H9 (cell line): ENCODE measurements around the gene MLLT11. TPM values are rescaled to one million over a fixed set of nuclear protein-coding genes. Genes with fewer than 3 reads are reported as not detected.

Experiments
- DNase-seq: peaks from one replicate; pipeline ENCODE4 v3.0.0-alpha.2; 2017
- H2AFZ ChIP-seq: one replicate; pipeline ENCODE4 v1.6.1; 2013; ENCODE audit warnings: mild to moderate bottlenecking, low read length, control low read depth, moderate library complexity
- H2AK5ac ChIP-seq: 2 replicates; pipeline ENCODE4 v1.6.1; 2013; ENCODE audit warnings: low read length, control low read depth, mixed read lengths; ENCODE audit not compliant: insufficient read length
- H2BK120ac ChIP-seq: one replicate; pipeline ENCODE4 v1.6.1; 2013; ENCODE audit warnings: low read depth, mild to moderate bottlenecking, low read length, control low read depth, inconsistent platforms; ENCODE audit not compliant: poor library complexity, severe bottlenecking
- H2BK12ac ChIP-seq: 2 replicates; pipeline ENCODE4 v1.6.1; 2013; ENCODE audit warnings: low read length, control low read depth, mixed read lengths, low read depth; ENCODE audit not compliant: insufficient read length
- H2BK15ac ChIP-seq: 2 replicates; pipeline ENCODE4 v1.6.1; 2013; ENCODE audit warnings: low read depth, low read length, control low read depth
- H2BK20ac ChIP-seq: one replicate; pipeline ENCODE4 v1.6.1; 2013; ENCODE audit warnings: low read depth, mild to moderate bottlenecking, low read length, control low read depth, inconsistent platforms; ENCODE audit not compliant: poor library complexity, severe bottlenecking
- H2BK5ac ChIP-seq: 2 replicates; pipeline ENCODE4 v1.6.1; 2013; ENCODE audit warnings: low read length, control low read depth, mixed read lengths; ENCODE audit not compliant: insufficient read length
- H3K14ac ChIP-seq: 2 replicates; pipeline ENCODE4 v1.6.1; 2013; ENCODE audit warnings: low read length, control low read depth; ENCODE audit not compliant: insufficient read depth
- H3K18ac ChIP-seq: 2 replicates; pipeline ENCODE4 v1.6.1; 2013; ENCODE audit warnings: low read depth, mild to moderate bottlenecking, mixed read lengths, low read length, control low read depth; ENCODE audit not compliant: insufficient read length
- H3K23ac ChIP-seq: 2 replicates; pipeline ENCODE4 v1.6.1; 2013; ENCODE audit warnings: low read length, control low read depth, mixed read lengths, low read depth; ENCODE audit not compliant: insufficient read length
- H3K23me2 ChIP-seq: 2 replicates; pipeline ENCODE4 v1.6.1; 2013; ENCODE audit warnings: low read depth, mild to moderate bottlenecking, mixed read lengths, low read length, control low read depth; ENCODE audit not compliant: insufficient read length, poor library complexity, severe bottlenecking
- H3K27ac ChIP-seq: 2 replicates; pipeline ENCODE4 v1.5.1; 2013; ENCODE audit warnings: low read length, control low read depth, mixed read lengths, low read depth; ENCODE audit not compliant: insufficient read length
- H3K27me3 ChIP-seq: 2 replicates; pipeline ENCODE4 v1.6.1; 2013; ENCODE audit warnings: low read length, control low read depth, inconsistent platforms; ENCODE audit not compliant: insufficient read depth
- H3K4ac ChIP-seq: 2 replicates; pipeline ENCODE4 v1.6.1; 2013; ENCODE audit warnings: low read depth, mild to moderate bottlenecking, control low read depth, inconsistent platforms, low read length, moderate library complexity
- H3K4me1 ChIP-seq: 2 replicates; pipeline ENCODE4 v1.6.1; 2013; ENCODE audit warnings: low read length, control low read depth, inconsistent platforms; ENCODE audit not compliant: insufficient read depth
- H3K4me2 ChIP-seq: 2 replicates; pipeline ENCODE4 v1.6.1; 2013; ENCODE audit warnings: low read length, control low read depth, mixed read lengths; ENCODE audit not compliant: insufficient read length, insufficient read depth
- H3K56ac ChIP-seq: 2 replicates; pipeline ENCODE4 v1.6.1; 2013; ENCODE audit warnings: low read depth, mild to moderate bottlenecking, mixed read lengths, low read length, control low read depth; ENCODE audit not compliant: insufficient read length
- H3K79me1 ChIP-seq: 2 replicates; pipeline ENCODE4 v1.6.1; 2013; ENCODE audit warnings: low read depth, mild to moderate bottlenecking, moderate library complexity, low read length, control low read depth, inconsistent platforms; ENCODE audit not compliant: insufficient read depth, poor library complexity, severe bottlenecking
- H3K79me2 ChIP-seq: 2 replicates; pipeline ENCODE4 v1.6.1; 2013; ENCODE audit warnings: low read length, control low read depth, inconsistent platforms; ENCODE audit not compliant: insufficient read depth
- H3K9ac ChIP-seq: 2 replicates; pipeline ENCODE4 v1.6.1; 2013; ENCODE audit warnings: low read length, control low read depth, mixed read lengths; ENCODE audit not compliant: insufficient read length; ENCODE audit errors: extremely low read depth
- H3K9me3 ChIP-seq: one replicate; pipeline ENCODE4 v1.6.1; 2013; ENCODE audit warnings: low read depth, low read length, inconsistent platforms; ENCODE audit not compliant: control insufficient read depth
- H3T11ph ChIP-seq: one replicate; pipeline ENCODE4 v1.6.1; 2013; ENCODE audit warnings: mild to moderate bottlenecking, low read length, control low read depth, inconsistent platforms
- H4K20me1 ChIP-seq: one replicate; pipeline ENCODE4 v1.6.1; 2013; ENCODE audit not compliant: control insufficient read depth, insufficient read length, insufficient read depth
- H4K5ac ChIP-seq: 2 replicates; pipeline ENCODE4 v1.6.1; 2013; ENCODE audit warnings: low read depth, mild to moderate bottlenecking, mixed read lengths, low read length, control low read depth; ENCODE audit not compliant: insufficient read length
- H4K8ac ChIP-seq: replicated peaks from 2 replicates; pipeline ENCODE4 v1.6.1; 2013; ENCODE audit warnings: low read length, control low read depth, mixed read lengths, low read depth; ENCODE audit not compliant: insufficient read length
- H4K91ac ChIP-seq: 2 replicates; pipeline ENCODE4 v1.6.1; 2013; ENCODE audit warnings: low read depth, mild to moderate bottlenecking, moderate library complexity, mixed read lengths, low read length, control low read depth; ENCODE audit not compliant: insufficient read length
- H3K27ac Mint-ChIP-seq, 3 experiments: 2 replicates in 2 of 3; 3 replicates in 1 of 3; pipeline ENCODE4 v1.8.0; 2020 to 2021; ENCODE audit warnings: mixed read lengths in 3 of 3, mild to moderate bottlenecking in 1 of 3, moderate library complexity in 1 of 3
- H3K27me3 Mint-ChIP-seq: 2 replicates; pipeline ENCODE4 v1.8.0; 2021; ENCODE audit warnings: low read depth, mild to moderate bottlenecking, moderate library complexity, mixed read lengths
- H3K36me3 Mint-ChIP-seq, 3 experiments: 2 replicates in 2 of 3; 3 replicates in 1 of 3; pipeline ENCODE4 v1.8.0; 2020 to 2021; ENCODE audit warnings: low read depth in 3 of 3, mixed read lengths in 3 of 3; ENCODE audit not compliant: insufficient read depth in 1 of 3
- H3K4me1 Mint-ChIP-seq, 2 experiments: 2 replicates each; pipeline ENCODE4 v1.8.0; 2020; ENCODE audit warnings: mixed read lengths in 2 of 2
- H3K4me3 Mint-ChIP-seq, 2 experiments: 2 replicates in 1 of 2; 3 replicates in 1 of 2; pipeline ENCODE4 v1.8.0; 2020 to 2021; ENCODE audit warnings: mild to moderate bottlenecking in 2 of 2, mixed read lengths in 2 of 2, moderate library complexity in 1 of 2
- H3K9me3 Mint-ChIP-seq, 2 experiments: 2 replicates in 1 of 2; 3 replicates in 1 of 2; pipeline ENCODE4 v1.8.0; 2020; ENCODE audit warnings: mild to moderate bottlenecking in 2 of 2, mixed read lengths in 2 of 2, moderate library complexity in 1 of 2
- CTCF ChIP-seq: fragments of 200-600 bp; sonication (generic); conservative IDR thresholded peaks from 3 replicates; pipeline ENCODE4 v1.8.0; 2021; ENCODE audit warnings: antibody characterized with exemption, mild to moderate bottlenecking
- WGBS: extraction: QIAGEN DNeasy Blood & Tissue Kit; methylation state at CpG from one replicate; pipeline ENCODE4 v1.1.7; 2013; ENCODE audit warnings: missing lambda C conversion rate, low lambda C conversion rate, mixed read lengths; ENCODE audit not compliant: insufficient read length; ENCODE audit errors: extremely low coverage; 5-methylcytosine and 5-hydroxymethylcytosine counted together
- total RNA-seq: library from RNA; stranded (reverse); gene quantifications from 2 replicates; pipeline ENCODE4 v1.2.1, GENCODE V29; 2021

MLLT11 gene
- total RNA-seq, 1 experiment from 2014 or later: 13.2 TPM

- Mint-ChIP-seq H3K4me3 (peak overlapping the region in 1 of 2 experiments; percentile 54; a peak in 1 of 5 replicates), H3K9me3 (no peaks in the 10 kb centered on the region), H3K27ac (peak overlapping the region in 1 of 3 experiments; percentile 63; a peak in 2 of 7 replicates), H3K27me3 (no peaks in the 10 kb centered on the region), H3K4me1 (peaks cover 0 to 5% of the 10 kb centered on the region in 2 experiments; a peak in 2 of 4 replicates), H3K36me3 (peaks cover 16 to 39% (median 39%) of the 10 kb centered on the region in 3 experiments; a peak in 6 of 7 replicates)
- H3K4me2 ChIP-seq: no peak overlapping the region
- H3K23me2 ChIP-seq: no peaks in the 10 kb centered on the region
- peak; percentile 92 for DNase-seq
- H2BK20ac ChIP-seq: no peak overlapping the region
- H2BK12ac ChIP-seq: no peak overlapping the region
- no peak overlapping the region for H3K14ac ChIP-seq
- H4K91ac ChIP-seq: no peak overlapping the region
- TF ChIP-seq CTCF: peak; percentile 88
- H3T11ph ChIP-seq: no peak overlapping the region
- no peaks in the 10 kb centered on the region for H4K20me1 ChIP-seq
- no peak overlapping the region for H2AFZ ChIP-seq
- H3K27me3 ChIP-seq: no peaks in the 10 kb centered on the region
- no peak overlapping the region for H2BK15ac ChIP-seq
- no peak overlapping the region for H3K9ac ChIP-seq
- no peak overlapping the region for H3K27ac ChIP-seq
- no peak overlapping the region for H2AK5ac ChIP-seq
- no peak overlapping the region for H3K4ac ChIP-seq
- peak overlapping the region; percentile 77 for H4K8ac ChIP-seq
- H3K9me3 ChIP-seq: no peaks in the 10 kb centered on the region
- no peak overlapping the region for H2BK120ac ChIP-seq
- no peak overlapping the region for H2BK5ac ChIP-seq
- H4K5ac ChIP-seq: no peak overlapping the region
- WGBS: no CpG with 5 or more reads among the region's 6 CpGs
- H3K18ac ChIP-seq: no peak overlapping the region
- H3K4me1 ChIP-seq: no peaks in the 10 kb centered on the region
- no peaks in the 10 kb centered on the region for H3K79me1 ChIP-seq
- peak overlapping the region; percentile 86 for H3K56ac ChIP-seq
- no peak overlapping the region for H3K23ac ChIP-seq
- H3K79me2 ChIP-seq: no peaks in the 10 kb centered on the region
These were observed 35.6 kb upstream of the MLLT11 start for GRCh38 chr1:151024540-151025146.
